Measurements from ENCODE around the gene IFNL1.

Gene IFNL1

GRCh38 chr19:39275578-39275977 is 20.6 kb upstream of the IFNL1 start:
- DNase-seq (ENCODE audit: low spot score): no peak
- TF ChIP-seq CTCF (IDR thresholded peaks at IDR 0.05; ENCODE audit: borderline replicate concordance, control extremely low read depth, extremely low read depth, insufficient read depth, missing control alignments): no peak
- in situ Hi-C loops (cut with MboI; ENCODE audit: low sequenced_read_pairs, unreplicated experiment): no loop called here

GRCh38 chr19:39276740-39277139 is 19.5 kb upstream of the IFNL1 start:
- TF ChIP-seq CTCF (IDR thresholded peaks at IDR 0.05; ENCODE audit: borderline replicate concordance, control extremely low read depth, extremely low read depth, insufficient read depth, missing control alignments): no peak
- no peak for DNase-seq (ENCODE audit: low spot score)
- in situ Hi-C loops (cut with MboI; ENCODE audit: low sequenced_read_pairs, unreplicated experiment): no loop called here

GRCh38 chr19:39277598-39277997 is 18.6 kb upstream of the IFNL1 start:
- in situ Hi-C loops (cut with MboI; ENCODE audit: low sequenced_read_pairs, unreplicated experiment): no loop called here
- no peak for DNase-seq (ENCODE audit: low spot score)
- no peak for TF ChIP-seq CTCF (IDR thresholded peaks at IDR 0.05; ENCODE audit: borderline replicate concordance, control extremely low read depth, extremely low read depth, insufficient read depth, missing control alignments)

GRCh38 chr19:39282021-39282420 is 14.2 kb upstream of the IFNL1 start:
- DNase-seq (ENCODE audit: low spot score): no peak
- no peak for TF ChIP-seq CTCF (IDR thresholded peaks at IDR 0.05; ENCODE audit: borderline replicate concordance, control extremely low read depth, extremely low read depth, insufficient read depth, missing control alignments)
- in situ Hi-C loops (cut with MboI; ENCODE audit: low sequenced_read_pairs, unreplicated experiment): no loop called here

- in situ Hi-C loops (cut with MboI; ENCODE audit: low sequenced_read_pairs, unreplicated experiment): no loop called here
- no peak for TF ChIP-seq CTCF (IDR thresholded peaks at IDR 0.05; ENCODE audit: borderline replicate concordance, control extremely low read depth, extremely low read depth, insufficient read depth, missing control alignments)
- no peak for DNase-seq (ENCODE audit: low spot score)
Observed at GRCh38 chr19:39284032-39284431, 12.2 kb upstream of the IFNL1 start.

- no peak for DNase-seq (ENCODE audit: low spot score)
- in situ Hi-C loops (cut with MboI; ENCODE audit: low sequenced_read_pairs, unreplicated experiment): no loop called here
- TF ChIP-seq CTCF (IDR thresholded peaks at IDR 0.05; ENCODE audit: borderline replicate concordance, control extremely low read depth, extremely low read depth, insufficient read depth, missing control alignments): no peak
Observed at GRCh38 chr19:39293394-39293793, 2.8 kb upstream of the IFNL1 start.

GRCh38 chr19:39296906-39297305 is 699 bp downstream of the IFNL1 start:
- in situ Hi-C loops (cut with MboI; ENCODE audit: low sequenced_read_pairs, unreplicated experiment): no loop called here
- no peak for TF ChIP-seq CTCF (IDR thresholded peaks at IDR 0.05; ENCODE audit: borderline replicate concordance, control extremely low read depth, extremely low read depth, insufficient read depth, missing control alignments)
- no peak for DNase-seq (ENCODE audit: low spot score)

All from GM13976 (cell line).